Epidermal melanocyte (primary cell): Measurements from ENCODE around the gene ABHD3.
"Not testable (repeated sequence)": the region's sequence is repeated elsewhere in the genome, so short reads cannot be mapped to it uniquely, and the experiment has no call there.

Experiments
- DNase-seq: peaks from one replicate; pipeline ENCODE4 v3.0.0; 2011; ENCODE audit warnings: low spot score; ENCODE audit not compliant: insufficient read length

The ABHD3 gene

DNA sequence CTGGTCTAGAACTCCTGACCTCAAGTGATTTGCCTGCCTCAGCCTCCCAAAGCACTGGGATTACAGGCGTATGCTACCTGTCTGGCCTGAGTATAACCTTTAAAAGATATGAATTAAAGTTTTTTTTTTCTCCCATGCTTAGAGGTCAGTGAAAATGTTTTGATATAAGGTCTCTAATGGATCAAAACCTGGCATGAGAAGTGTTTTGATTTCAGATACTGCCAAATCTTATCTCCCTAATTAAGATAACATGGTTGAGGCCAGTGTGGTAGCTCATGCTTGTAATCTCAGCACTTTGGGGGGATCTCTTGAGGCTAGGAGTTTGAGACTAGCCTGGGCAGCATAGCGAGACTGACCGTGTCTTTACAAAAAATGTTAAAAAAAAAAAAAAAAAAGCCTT, 51.2 kb downstream of the ABHD3 start:
- DNase-seq, result no peak

DNA sequence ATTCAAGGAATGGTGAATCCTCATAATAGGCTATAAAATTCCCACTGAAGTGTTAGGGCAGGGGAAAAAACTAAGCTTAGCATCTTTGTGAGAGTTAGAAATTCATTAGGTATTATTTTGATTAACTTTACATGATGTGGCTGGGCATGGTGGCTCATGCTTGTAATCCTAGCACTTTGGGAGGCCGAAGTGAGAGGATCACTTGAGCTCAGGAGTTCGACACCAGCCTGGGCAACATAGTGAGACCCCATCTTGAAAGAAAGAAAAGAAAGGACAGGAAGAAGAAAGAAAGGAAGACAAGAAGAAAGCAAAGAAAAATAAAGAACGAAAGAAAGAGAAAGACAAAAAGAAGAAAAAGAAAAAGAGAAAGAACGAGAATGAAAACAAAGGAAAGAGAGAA, 52.5 kb downstream of the ABHD3 start:
- no peak for DNase-seq

DNA sequence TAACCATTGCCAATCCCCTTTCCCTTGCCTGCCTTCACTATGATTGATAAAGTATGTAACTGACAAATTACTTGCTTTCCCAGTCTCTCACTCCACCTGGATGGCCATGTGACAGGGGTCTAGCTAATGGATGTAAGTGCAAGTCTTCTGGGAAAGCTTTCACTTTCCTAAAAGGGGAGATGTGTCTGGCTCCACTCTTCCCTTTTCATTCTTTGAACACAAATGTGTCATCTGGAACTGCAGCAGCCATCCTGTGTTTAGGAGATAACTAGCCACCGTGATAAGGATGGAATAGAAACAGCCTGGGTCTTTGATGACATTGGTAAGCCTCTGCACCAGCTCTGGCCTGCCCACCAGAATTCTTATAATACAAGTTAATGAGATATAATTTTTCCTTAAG, 54.3 kb downstream of the ABHD3 start:
- DNase-seq, result no peak

DNA sequence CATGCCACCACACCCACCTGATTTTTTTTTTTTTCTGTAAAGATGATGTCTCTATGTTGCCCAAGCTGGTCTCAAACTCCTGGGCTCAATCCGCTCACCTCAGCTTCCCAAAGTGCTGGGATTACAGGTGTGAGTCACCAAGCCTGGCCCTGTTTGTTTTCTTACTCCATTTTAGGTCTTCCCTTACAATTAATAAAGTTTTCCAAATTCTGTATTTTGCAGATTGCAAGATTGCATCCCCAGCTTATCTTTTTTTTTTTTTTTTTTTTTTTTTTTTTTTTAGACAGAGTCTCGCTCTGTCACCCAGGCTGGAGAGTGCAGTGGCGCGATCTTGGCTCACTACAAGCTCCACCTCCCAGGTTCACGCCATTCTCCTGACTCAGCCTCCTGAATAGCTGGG, 64.2 kb downstream of the ABHD3 start:
- DNase-seq, result not testable (repeated sequence)

DNA sequence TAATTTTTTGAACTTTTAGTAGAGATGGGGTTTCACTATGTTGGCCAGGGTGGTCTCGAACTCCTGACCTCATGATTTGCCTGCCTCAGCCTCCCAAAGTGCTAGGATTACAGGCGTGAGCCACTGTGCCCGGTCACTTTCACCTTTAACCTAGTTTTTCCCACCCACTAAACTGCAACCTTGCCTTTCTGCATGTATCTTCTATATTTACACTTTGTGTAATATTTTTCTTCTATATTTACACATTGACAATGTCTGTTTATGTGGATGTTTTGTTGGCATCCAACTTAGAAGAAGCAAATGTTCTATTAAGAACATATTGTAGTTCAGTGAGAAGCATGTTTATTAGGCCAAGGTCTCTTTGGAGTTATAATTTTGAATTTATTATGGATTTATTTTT, 65.8 kb downstream of the ABHD3 start:
- DNase-seq, result no peak

DNA sequence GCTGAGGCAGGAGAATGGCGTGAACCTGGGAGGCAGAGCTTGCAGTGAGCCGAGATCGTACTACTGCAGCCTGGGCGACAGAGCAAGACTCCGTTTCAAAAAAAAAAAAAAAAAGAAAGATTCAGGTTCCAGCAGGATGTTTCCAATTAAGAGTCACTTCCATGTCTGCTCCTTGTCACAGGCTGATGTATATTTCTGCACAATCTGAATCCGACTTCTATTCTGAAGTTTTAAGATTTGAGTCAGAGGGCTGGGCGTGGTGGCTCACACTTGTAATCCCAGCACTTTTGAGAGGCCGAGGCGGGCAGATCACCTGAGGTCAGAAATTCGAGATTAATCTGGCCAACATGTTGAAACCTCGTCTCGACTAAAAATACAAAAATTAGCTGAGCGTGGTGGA, 67.8 kb downstream of the ABHD3 start:
- DNase-seq, result no peak

DNA sequence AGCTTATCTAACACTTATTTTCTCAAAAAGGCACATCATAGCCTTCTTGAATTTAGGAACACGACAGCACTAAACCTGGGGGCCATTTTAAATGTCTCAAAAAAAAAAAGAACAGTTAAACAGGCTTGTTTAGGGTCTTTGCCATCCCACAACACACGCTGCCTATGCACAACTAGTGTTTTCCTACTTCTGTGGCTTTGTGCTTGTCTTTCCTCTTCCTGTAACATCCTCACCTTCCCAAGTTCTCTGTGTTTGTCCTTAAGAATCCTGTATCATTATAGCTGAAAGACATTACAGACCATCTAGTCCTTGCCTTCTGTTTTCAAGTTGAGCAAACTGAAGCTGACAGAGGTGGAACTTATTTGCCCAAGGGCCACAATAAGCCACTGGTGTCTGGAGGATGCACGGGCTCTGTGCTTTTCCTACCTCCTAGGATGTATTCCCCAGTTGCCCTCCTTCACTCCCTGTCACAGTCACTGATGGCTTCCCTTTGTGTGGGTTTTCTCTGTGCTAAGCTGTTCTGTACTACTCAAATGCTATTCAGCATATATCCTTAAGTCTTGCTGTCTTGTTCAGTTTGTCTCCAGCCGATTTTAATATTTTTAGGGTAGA, 69.9 kb downstream of the ABHD3 start:
- DNase-seq, result no peak

DNA sequence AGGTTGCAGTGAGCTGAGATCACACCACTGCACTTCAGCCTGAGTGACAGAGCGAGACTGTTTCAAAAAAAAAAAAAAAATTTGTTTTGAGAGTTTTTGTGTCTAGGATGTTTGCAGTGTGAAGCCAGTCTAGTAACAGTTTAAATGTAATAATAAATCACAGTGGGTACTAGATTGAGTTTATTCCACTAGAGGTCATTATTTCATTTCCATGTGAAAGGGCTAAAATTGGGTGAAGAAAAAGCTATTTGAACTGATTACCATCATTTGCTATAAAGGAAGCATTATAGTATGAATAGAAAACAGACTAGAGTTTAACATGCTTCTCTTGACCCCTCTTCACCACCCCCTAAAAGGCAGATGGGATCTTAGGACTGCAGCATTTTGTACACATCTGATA, 72.2 kb downstream of the ABHD3 start:
- DNase-seq, result no peak

DNA sequence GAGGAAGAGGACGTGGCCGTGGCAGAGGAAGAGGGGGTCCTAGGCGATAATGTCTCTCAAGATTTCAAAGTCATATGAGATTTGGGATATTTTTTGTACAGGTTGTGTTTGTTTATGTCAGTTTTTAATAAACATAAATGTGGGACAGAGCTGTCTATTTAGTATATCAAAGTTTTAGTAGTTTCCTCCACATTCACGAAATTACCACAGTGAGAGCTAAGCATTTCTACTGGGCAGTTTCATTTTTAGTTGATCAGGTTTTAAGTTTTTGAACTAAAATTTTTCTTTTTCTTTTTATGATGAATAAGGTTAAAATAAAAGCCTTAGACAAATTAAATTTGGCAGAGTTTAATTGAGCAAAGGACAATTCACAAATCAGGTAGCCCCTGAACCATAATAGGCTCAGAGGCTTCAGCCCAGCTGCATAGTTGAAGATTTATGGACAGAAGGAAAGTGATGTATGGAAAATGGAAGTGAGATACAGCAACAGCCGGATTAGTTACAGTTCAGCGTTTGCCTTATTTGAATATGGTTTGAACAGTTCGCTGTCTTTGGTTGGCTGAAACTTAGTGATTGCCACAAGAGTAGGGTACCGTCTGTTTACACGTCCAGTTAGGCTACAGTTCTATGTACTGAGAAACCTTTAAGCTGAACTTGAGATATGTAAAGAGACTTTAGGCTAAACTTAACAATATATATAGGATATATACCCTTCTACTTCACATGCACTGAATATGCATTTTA, 75.3 kb downstream of the ABHD3 start:
- no peak for DNase-seq

DNA sequence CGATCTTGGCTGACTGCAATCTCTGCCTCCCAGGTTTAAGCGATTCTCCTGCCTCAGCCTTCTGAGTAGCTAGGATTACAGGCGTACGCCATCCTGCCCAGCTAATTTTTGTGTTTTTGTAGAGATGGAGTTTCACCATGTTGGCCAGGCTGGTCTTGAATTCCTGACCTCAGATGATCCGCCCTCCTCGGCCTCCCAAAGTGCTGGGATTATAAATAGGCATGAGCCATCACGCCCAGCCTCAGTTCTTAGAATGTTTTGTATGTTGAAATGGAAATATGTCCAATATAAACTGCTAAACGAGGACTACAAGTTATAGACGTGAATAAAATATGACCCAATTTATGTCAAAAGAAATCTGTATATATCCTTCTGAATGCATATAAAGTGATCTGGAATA, 82.9 kb downstream of the ABHD3 start:
- not testable (repeated sequence) for DNase-seq

DNA sequence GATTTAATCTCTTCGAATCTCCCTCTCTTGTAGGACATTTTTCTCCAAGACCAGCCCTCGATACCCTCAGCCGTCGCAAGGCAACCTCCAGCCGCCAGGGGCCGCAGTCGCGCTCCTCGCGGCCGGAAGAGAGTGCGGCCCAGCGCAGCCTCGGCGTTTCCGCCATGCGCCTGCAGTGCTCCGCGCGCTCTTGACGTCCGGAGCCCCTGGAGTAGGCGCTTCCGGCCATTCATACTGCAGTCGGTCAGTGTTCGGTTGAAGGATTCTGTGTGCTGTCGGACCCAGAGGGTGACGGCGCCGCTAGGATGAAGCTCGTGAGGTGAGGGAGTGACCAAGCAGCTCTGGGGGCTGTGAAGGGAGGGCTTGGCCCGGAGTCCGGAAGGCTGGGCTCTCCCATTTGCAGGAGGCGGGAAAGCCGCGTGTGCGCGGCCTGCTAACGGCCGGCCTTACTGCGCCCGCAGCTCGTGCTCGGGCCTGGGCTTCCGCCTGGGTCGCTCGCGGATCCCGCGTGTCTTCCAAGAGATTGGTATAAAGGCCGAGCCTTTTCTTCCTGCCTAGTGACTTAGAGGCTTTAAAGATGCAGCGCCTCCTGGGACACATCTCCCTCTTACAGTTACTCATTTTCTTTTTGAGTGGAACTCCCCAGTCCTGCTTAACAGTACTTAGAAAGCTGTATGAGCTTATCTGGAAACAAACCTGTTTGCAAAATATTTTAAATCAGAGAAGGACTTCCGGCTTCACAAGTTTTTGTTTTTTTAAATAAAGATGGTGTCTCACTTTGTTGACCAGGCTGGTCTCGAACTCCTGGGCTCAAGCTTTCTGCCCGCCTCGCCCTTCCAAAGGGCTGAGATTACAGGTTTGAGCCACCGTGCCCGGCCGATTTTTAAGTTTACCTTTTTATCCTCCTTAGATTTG, 92.2 kb downstream of the ABHD3 start, which contains the start of gene SNRPD1:
TSS of gene SNRPD1 (plus strand) at position 190 of the 915 bp plus-strand sequence. CDS start at position 306, 116 bp downstream.
- DNase-seq, result peak; percentile 84

DNA sequence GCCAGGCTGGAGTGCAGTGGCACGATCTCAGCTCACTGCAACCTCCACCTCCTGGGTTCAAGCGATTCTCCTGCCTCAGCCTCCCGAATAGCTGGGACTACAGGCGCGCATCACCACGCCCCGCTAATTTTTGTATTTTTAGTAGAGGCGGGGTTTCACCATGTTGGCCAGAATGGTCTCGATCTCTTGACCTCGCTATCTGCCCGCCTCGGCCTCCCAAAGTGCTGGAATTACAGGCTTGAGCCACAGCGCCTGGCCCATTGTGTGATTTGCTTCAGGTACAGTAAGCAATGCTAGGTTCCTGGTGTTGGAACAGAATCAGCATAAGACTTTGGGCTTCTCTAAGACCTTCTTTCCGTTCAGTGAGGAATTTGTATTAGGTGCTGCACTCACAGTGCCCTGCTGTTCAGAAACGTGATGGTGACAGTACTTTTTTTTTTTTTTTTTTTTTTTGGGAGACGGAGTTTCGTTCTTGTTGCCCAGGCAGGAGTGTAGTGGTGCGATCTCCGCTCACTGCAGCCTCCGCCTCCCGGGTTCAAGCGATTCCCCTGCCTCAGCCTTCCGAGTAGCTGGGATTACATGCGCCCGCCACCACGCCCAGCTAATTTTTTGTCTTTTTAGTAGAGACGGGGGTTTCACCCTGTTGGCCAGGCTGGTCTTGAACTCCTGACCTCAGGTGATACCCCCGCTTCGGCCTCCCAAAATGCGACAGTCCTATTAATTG, 93.0 kb downstream of the ABHD3 start:
- DNase-seq, result not testable (repeated sequence)

DNA sequence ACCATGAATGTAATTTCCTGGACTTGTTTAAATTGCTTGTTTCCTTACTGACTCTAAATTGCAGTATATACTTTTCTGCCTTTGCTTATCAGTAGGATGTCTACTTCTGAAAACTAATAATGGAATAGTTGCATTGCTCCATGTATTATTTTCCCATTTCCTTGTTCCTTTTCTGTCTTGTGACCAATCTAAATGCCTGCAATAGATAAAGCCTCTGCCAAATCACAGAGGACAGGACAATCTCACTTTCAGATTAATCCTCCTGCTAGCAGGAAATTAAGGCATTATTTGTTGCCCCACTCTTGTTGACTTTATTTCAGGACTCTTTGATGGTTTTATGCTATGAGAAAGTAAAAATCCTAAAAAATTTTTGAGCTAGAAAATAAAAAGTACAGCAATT, 99.4 kb downstream of the ABHD3 start:
- DNase-seq, result no peak

DNA sequence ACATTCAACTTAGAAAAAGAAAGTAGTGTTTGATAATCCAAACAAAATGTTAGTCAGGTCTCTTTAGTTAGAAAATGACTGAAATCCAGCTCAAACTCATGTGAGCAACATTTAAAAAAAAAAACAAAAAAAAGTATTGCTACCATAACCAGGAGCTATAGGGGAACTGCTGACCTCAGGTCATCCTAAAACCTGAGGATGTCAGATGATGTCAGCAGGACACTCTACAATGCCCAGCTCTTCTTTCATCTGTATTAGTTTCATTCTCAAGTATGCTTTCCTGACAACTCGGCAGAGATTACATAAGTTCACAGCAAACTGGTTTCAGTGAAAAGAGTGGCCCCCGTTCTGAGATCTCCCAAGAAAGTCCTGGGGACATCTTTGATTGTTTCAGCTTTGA, 99.9 kb downstream of the ABHD3 start:
- DNase-seq, result no peak

DNA sequence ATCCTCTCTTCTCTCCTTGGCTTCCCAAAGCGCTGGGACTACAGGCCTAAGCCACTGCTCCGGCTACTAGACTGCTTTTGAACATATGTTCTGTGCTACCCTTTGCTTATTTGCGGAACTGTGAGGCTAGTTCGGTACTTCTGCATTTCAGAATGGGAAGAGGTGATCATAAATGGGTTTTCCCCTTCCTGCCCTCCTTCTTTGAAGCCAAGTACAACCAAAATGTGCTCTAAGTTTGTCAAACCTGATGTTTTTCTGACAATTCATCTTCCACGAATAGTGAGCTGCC, 102.3 kb downstream of the ABHD3 start:
- no peak for DNase-seq
